Keratinocyte (primary cell): ENCODE measurements around the gene MCRS1.

Experiments
- EZH2 ChIP-seq: IDR thresholded peaks from one replicate; pipeline ENCODE4 v1.6.1; 2012; ENCODE audit warnings: inconsistent platforms, mild to moderate bottlenecking, low read length, moderate library complexity
- TF ChIP-seq, protein P1 (sequence below), 3 experiments: IDR thresholded peaks in 1 of 3; conservative IDR thresholded peaks in 1 of 3; optimal IDR thresholded peaks in 1 of 3; 2 replicates in 2 of 3; 3 replicates in 1 of 3; pipeline versions ENCODE3 to v1.5.1; 2011; ENCODE audit warnings: low read length in 3 of 3, mild to moderate bottlenecking in 3 of 3, moderate library complexity in 2 of 3, control low read depth in 1 of 3, inconsistent platforms in 1 of 3; ENCODE audit not compliant: insufficient read depth in 2 of 3; ENCODE audit errors: extremely low read depth in 1 of 3

DNA sequence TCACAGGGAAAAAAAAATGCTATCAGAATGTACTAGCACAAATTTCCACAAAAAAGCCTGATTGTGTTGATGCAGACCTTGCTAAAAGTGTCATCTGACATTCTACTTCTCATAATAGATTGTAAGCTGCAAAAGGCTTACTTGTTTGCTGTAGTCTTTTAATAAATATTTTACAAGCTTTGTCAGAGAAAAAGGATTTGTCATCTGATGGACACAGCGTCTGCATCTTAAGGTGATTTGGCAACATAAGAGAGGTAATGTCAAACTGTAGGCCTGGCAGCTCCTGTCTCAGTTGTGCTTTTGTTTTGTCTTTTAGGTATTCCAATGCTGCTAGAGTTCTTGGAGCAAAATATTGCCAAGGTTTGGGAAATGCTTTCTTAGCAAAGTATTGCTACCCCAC lies 55.4 kb downstream of the MCRS1 start:
- TF ChIP-seq, protein P1, sequence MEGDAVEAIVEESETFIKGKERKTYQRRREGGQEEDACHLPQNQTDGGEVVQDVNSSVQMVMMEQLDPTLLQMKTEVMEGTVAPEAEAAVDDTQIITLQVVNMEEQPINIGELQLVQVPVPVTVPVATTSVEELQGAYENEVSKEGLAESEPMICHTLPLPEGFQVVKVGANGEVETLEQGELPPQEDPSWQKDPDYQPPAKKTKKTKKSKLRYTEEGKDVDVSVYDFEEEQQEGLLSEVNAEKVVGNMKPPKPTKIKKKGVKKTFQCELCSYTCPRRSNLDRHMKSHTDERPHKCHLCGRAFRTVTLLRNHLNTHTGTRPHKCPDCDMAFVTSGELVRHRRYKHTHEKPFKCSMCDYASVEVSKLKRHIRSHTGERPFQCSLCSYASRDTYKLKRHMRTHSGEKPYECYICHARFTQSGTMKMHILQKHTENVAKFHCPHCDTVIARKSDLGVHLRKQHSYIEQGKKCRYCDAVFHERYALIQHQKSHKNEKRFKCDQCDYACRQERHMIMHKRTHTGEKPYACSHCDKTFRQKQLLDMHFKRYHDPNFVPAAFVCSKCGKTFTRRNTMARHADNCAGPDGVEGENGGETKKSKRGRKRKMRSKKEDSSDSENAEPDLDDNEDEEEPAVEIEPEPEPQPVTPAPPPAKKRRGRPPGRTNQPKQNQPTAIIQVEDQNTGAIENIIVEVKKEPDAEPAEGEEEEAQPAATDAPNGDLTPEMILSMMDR (optimal IDR thresholded peaks at IDR 0.05 in 1 of 3, IDR thresholded peaks at IDR 0.05 in 1 of 3, conservative IDR thresholded peaks at IDR 0.05 in 1 of 3; ENCODE audit: extremely low read depth in 1 of 3, insufficient read depth in 2 of 3, low read length in 3 of 3), result no peak
- no peak for TF ChIP-seq EZH2
